ENCODE results near the gene MYBPC2.
"Not testable (repeated sequence)": the region's sequence is repeated elsewhere in the genome, so short reads cannot be mapped to it uniquely, and the experiment has no call there.

The MYBPC2 gene

DNA sequence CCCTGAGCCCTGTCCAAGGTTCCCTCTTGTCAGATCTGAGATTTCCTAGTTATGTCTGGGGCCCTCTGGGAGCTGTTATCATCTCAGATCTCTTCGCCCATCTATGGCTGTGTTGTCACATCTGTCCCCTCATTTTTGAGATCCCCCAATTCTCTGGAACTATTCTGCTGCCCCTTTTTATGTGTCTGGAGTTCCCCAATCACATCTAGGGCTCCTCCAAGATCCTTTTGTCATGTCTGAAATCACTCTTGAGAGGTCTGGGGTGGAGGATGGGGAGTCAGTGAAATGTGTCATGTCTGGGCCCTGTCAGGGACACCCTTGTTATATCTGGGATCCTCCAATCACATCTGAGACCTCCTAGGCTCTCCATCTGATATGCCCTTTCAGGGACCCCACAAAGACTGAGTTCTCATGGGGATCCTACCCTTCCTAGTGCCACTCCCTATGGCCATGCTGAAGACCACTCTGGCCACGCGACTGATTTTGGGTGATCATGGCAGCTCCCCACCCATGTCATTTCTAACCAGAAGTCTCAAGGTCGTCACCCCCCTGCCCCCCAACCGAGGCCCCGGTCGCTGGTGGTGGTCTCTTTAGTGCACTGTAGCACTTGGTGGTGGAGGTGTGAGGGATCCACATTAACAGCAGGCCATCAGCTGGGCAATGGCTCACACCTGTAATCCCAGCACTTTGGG, 3.8 kb upstream of the MYBPC2 start:
- no peak for DNase-seq (ENCODE audit: low spot score)

DNA sequence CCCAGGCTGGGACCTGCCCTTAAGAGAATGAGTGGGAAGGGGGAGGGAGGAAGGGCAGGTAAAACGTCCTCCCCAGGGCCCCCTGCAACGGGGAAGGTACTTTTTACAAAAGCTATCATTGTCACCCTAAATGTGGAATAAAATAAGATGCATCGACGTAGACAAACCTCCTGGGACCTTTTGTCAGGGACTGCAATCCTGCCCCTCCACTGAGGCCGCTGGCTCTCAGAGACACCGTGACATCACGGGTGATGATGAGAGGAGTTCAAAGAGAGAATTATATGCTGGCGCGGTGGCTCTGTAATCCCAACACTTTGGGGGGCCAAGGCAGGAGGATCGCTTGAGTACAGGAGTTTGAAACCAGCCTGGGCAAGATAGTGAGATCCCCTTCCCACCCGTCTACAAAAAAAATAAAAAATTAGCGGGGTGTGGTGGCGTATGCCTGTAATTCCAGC, 1.8 kb upstream of the MYBPC2 start:
- DNase-seq (ENCODE audit: low spot score): no peak

DNA sequence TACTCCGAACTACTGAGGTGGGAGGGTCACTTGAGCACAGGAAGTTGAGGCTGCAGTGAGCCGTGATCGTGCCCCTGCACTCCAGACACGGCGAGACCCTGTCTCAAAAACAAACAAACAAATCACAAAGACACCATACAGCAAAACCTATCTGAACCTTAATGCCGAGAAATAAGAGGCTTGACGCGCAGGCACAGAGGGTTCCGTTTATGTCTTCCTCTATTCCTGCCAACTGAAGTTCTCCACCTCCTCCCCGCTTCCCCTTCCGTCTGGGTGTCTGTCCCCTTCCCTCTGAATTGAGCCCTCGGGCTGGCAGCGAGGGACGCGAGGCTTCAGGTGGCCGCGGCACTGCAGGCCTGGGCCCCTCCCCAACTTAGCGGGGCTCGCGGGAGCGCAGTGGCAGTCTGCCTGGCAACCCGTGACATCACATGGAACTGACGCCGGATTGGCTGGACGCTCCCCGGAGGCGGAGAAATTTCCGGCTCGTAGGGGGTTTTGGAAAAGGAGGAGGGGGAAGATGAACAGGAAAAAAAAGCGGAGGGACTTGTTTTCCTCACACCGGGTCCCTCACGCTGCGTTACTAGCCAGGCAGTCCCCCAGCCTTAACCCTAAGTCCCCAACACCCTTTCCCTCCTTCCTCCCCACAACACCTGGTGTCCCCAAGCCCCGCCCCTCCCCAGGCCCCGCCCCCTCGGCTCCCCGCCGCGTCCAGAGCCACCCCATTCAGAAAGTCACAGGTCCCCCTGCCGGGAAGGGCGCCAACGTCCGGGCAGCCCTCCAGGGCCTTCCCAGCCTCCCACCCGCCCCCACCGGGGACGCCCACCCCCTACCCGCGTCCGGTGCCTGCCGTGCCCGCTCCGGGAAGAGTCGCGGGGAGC, 1.1 kb upstream of the MYBPC2 start:
- peak; percentile 86 for DNase-seq (ENCODE audit: low spot score)

DNA sequence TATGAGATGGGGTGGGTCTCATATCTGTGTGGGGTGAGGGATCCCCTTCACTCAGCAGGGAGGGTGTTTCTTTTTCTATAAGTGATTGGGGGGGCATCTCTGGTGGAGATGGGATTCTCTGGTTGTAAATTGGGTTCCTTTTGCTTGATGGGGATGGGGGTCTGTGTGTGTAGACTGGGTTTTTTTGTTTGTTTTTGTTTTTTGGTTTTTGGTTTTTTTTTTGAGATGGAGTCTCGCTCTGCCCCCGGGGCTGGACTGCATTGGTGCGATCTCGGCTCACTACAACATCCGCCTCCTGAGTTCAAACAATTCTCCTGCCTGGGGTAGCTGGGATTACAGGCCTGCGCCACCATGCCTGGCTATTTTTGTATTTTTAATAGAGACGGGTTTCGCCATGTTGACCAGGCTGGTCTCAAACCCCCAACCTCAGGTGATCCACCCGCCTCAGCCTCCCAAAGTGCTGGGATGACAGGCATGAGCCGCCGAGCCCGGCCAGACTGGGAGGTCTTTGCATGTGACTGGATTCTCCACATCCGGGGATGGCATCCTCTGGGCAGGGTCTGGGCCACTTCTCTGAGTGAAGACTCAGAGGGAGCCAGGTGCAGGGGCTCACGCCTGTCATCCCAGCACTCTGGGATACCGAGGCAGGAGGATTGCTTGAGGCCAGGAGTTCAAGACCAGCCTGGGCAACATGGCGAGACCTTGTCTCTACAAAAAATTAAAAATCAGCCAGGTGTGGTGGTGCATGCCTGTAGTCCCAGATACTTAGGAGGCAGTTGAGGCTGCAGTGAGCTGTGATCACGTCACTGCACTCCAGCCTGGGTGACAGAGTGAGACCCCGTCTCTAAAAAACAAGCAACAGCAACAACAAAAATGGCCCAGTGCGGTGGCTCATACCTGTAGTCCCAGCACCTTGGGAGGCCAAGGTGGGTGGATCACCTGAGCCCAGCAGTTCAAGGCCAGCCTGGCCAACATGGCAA, 799 bp downstream of the MYBPC2 start:
- DNase-seq (ENCODE audit: low spot score): no peak

DNA sequence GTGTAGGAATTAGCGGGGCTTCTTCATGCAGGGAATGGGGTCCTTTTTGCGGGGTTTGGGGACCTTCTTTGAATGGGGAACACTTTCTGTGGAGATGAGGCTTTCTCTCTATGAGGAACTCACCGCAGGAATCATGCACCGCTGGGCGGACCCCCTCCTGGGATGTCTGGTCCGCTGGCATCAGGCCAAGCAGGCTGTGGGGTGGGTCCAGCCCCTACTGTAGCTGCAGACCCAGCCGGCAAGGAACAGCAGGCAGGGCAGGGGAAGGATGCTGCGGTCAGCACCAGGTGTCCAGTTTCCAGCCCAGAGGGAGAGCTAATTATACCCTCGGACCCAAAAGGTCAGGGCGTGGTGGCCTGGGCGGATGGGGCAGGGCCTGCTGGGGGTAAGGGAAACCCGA, 1.8 kb downstream of the MYBPC2 start:
- no peak for DNase-seq (ENCODE audit: low spot score)

DNA sequence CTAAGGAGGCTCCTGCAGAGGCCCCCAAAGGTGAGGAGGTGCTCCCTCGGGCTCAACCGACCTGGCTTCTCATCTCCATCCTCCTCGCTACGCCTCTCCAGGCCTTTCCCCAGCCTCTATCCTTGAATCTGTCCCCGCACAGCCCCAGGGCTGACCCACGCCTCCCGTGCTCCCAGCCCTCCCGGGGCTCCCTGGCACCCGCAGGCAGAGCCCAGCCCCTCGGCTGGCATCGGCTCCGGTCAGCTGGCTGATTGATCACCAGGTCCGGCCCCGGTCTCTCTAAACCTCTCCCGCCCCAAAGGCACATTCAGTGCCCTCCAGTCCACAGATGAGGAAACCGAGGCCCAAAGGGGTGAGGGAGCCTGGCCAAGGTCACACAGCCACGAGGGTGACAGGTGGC, 2.5 kb downstream of the MYBPC2 start:
- DNase-seq (ENCODE audit: low spot score): no peak

DNA sequence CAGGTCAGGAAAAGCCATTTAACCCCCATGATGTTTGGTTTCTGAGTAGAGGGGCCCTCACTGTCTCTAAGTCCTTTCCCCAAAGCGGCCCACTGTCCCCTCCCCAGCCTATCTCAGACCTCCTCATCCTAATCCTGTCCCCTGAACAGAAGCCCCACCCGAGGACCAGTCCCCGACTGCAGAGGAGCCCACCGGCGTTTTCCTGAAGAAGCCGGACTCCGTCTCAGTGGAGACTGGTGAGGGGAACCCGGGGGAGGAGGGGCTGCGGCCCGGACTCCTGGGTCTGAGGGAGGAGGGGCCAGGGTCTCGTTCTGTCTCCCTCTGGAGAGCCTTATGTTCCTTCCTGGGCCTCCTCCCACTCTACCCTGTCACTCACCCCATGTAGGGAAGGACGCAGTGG, 2.9 kb downstream of the MYBPC2 start:
- DNase-seq (ENCODE audit: low spot score): no peak

DNA sequence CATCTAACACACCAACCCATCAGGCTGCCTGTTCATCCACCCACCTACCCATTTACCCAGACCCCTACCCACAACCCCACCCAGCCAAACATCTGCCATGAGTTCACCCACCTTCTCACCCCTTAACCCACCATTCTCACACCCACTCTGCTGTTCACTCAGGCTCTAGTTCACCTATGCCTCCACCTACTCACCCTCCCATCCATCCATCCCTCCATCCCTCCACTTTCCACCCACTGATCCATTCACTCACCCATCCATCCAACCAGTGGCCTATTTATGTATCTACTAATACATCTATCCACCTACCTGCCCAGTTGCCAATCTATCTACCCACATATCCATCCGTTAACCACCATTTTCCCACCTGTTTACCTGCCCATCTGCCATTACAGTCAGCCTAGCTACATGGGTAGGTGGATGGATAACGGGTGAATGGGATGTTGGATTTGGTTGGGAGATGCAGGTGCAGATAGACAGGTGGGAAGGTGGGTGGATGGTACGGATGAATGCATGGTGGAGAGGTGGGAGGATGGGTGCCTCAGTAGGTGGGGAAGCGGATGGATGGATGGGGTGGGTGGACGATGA, 5.3 kb downstream of the MYBPC2 start:
- DNase-seq (ENCODE audit: low spot score): no peak

DNA sequence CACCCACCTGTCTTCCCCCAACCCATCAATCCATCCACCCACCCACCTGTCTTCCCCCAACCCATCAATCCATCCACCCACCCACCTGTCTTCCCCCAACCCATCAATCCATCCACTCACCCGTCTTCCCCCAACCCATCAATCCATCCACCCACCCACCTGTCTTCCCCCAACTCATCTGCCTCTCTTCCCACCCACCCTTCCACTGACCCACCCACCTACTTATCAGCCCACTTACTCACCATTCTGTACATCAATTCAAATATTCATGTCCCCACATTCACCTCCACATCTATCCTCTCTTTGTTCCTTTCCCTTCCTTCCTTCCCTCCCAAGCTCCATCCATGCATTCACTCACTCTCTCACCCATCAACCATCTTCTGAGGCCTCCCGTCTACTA, 6.4 kb downstream of the MYBPC2 start:
- DNase-seq (ENCODE audit: low spot score): not testable (repeated sequence)

DNA sequence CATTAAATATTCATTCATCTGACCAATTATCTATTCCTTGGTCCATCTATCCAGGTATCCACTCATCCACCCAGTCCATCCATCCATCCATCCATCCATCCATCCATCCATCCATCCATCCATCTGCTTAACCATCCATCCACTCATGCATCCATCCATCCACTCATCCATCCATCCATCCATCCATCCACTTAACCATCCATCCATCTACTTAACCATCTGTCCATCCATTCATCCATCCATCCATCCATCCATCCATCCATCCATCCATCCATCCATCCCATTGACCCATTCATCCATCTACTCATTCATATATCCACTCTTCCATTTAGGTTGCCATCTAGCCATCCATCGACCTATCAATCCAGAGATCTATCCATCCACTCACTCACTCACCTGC, 11.4 kb downstream of the MYBPC2 start:
- DNase-seq (ENCODE audit: low spot score): no peak

DNA sequence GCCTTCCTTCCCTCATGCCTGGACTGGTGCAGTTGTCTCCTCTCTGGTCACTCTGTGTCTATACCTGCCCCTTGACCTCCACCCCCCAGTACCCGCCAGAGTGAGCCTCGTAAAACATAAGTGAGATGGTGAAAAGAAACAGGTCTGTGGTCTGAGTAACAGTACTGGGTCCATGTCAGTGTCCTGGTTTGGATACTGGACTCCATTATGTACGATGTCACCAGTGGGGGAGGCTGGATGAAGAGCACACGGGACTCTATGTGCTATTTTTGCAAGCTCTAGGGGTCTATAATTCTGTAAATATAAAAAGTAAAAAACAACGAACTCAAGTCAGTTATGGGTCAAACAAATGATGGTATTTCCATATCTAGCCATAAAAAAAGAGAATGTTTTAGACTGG, 14.4 kb downstream of the MYBPC2 start:
- DNase-seq (ENCODE audit: low spot score): no peak

DNA sequence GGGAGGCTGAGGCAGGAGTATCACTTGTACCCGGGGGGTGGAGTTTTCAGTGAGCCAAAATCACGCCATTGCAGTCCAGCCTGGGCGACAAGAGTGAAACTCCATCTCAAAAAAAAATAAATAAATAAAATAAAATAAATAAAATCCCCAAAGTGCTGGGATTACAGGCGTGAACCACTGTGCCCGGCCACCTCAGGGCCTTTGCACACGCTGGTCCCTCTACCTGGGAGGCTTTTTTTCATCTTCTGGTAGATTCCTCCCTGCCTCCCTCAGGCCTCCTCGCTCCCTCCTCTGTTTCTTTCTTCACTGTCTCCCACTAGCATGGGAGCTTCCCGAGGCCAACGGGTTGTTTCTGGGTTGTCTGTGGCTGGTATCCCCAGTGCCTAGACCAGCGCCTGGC, 15.1 kb downstream of the MYBPC2 start:
- no peak for DNase-seq (ENCODE audit: low spot score)

DNA sequence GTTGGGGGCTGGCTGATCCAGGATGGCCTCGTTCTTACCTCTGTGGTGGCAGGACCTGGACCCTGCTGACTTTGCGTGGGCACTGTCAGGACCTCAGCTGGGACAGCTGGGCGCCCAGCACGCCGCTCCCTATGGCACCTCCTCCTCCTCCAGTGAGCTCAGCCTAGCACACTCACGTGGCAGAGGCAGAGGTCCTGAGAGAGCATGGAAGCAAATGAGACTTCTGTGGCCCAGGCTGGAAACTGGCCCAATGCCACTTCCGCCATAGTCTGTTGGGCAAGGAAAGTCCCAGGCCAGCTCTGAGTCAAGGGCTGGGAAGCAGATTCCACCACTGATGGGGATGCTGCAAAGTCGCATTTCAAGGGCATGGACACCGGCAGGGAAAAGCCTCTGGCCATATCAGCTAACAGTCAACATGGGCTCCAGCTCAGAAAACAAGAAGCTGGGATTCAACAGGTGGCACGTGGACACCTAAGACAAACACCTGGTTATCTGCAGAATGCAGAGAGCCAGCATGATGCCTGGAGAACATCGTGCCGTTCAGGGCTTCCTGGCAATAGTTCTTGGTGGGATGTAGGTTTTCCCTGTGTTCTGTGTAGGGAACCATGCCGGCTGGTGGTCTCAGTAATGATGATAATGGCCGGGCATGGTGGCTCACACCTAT, 16.7 kb downstream of the MYBPC2 start:
- DNase-seq (ENCODE audit: low spot score): no peak

DNA sequence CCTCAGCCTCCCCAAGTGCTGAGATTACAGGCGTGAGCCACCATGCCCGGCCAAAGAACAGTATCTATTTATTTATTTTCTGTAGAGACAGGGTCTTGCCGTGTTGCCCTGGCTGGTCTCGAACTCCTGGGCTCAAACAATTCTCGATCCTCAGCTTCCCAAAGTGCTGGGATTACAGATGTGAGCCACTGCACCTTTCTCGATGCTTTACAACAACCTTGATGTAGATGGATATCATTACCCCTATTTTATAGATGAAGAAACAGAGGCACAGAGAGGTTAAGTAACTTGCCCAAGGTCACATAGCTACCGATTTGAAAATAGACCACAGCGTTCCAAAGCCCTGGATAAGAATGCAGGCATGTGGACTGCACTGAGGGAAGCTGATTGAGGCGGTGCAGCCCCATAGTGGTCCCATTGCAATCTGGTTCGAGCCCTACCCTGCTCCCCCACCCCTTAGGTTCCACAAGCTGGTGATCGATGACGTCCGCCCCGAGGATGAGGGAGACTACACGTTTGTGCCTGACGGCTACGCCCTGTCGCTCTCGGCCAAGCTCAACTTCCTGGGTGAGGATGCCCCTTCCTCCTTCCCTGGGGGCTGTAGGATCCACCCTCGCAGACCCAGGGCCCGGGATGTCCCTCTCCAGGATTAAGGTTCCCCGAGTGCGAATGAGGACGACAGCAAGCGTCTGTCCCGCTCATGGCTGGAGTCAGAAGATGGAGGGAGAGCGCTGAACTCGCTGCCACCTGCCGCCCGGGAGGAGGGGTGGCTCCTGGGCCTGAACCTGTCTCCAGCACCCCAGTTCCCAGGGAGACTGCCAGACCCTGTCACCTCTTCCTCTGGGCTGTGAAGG, 17.9 kb downstream of the MYBPC2 start:
- DNase-seq (ENCODE audit: low spot score): no peak

DNA sequence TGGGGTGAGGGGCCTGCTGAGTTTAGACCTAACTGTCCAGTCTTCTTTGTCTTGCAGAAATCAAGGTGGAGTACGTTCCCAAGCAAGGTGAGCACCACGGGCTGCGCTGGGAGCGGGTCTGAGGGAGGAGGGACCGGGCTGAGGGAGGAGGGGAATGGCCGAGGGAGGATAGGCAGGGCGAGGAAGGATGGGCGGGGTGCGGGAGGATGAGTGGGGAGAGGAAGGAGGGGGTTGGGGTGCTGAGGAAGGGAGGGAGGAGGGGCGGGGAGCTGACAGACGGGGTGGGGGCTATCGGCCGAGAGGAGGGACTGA, 18.5 kb downstream of the MYBPC2 start:
- DNase-seq (ENCODE audit: low spot score): no peak

DNA sequence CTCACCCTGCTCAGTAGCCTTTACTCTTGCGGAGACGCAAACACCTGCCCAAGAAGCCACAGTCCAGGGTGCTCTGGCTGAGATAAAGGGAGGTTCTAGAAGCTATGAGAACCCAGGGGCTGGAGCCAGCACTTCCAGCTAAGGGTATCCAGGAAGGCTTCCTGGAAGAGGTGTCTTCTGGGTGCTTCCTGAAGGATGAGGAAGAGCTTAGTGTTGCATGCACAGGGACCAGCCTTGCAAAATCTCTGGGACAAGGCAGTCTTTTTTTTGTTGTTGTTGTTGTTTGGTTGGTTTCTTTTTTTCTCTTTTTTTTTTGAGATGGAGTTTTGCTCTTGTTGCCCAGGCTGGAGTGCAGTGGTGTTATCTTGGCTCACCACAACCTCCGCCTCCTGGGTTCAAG, 20.6 kb downstream of the MYBPC2 start:
- DNase-seq (ENCODE audit: low spot score): no peak

DNA sequence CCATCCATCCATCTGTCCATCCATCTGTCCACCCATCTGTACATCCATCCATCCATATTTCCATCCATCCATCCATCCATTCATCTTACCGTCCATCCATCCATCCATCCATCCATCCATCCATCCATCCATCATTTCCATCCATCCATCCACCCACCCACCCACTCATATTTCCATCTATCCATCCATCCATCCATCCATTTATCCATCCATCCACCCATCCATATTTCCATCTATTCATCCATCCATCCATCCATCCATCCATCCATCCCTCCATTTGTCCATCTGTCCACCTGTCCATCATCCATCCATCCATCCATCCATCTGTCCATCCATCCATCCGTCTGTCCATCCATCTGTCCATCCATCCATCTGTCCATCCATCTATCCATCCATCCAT, 23.3 kb downstream of the MYBPC2 start:
- no peak for DNase-seq (ENCODE audit: low spot score)

DNA sequence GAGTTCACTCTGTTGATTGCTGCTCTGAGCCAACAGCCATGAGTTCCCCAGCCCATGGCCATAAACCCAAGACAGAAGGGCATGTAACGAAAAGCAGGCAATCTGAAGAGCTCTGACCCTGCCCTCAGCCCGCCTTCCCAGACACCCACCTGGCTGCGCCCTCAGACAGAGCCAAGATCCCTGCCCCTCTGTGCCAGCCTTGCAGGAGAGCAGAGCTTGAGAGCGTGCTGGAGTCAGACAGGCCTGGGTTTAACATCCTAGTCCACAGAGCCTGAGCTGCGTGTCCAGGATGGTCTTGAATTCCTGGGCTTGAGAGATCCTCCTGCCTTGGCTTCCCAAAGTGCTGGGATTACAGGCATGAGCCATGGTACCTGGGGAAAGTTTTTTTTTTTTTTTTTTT, 24.6 kb downstream of the MYBPC2 start:
- no peak for DNase-seq (ENCODE audit: low spot score)

DNA sequence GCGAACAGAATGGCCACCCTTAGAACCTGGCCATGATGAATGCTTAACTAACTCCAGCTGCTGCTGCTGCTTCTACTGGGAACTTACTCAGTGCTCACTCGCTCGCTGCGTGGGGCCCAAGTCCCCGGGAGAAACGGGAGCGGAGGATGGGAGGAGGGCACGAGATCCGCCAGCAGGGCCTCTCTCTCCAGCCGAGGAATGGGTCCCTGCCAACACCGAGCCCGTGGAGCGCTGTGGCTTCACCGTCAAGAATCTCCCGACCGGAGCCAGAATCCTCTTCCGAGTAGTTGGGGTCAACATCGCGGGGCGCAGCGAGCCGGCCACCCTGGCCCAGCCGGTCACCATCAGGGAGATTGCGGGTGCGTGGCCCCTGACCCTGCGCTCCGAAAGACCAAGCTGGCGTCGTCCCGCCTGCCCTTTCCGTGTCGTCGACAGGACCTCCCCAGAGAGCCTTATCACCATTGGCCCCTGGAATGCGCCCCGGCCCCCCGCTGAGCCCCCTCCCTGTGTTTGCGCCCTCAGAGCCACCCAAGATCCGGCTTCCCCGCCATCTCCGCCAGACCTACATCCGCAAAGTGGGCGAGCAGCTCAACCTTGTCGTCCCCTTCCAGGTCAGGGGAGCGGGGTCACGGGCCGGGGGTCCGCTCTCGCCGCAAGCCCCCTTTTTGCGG, 25.8 kb downstream of the MYBPC2 start:
- no peak for DNase-seq (ENCODE audit: low spot score)

DNA sequence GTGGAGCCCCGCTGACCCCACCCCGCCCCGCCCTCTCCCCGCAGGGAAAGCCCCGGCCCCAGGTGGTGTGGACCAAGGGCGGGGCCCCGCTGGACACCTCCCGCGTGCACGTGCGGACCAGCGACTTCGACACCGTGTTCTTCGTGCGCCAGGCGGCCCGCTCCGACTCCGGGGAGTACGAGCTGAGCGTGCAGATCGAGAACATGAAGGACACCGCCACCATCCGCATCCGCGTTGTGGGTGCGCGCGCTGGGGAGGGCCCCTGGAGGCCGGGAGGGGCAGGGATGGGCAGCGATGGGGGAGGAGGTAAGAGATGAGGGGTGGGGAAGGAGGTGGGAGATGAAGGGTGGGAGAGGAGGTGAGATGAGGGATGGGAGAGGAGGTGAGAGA, 26.4 kb downstream of the MYBPC2 start:
- DNase-seq (ENCODE audit: low spot score): no peak
